H9 (cell line): ENCODE results near the gene KCNN3. TPM values are rescaled to one million over a fixed set of nuclear protein-coding genes. Genes with fewer than 3 reads are reported as not detected.

ENCODE experiments used
- DNase-seq: peaks from one replicate; pipeline ENCODE4 v3.0.0-alpha.2; 2017
- H2AFZ ChIP-seq: one replicate; pipeline ENCODE4 v1.6.1; 2013; ENCODE audit warnings: mild to moderate bottlenecking, low read length, control low read depth, moderate library complexity
- H2AK5ac ChIP-seq: 2 replicates; pipeline ENCODE4 v1.6.1; 2013; ENCODE audit warnings: low read length, control low read depth, mixed read lengths; ENCODE audit not compliant: insufficient read length
- H2BK120ac ChIP-seq: one replicate; pipeline ENCODE4 v1.6.1; 2013; ENCODE audit warnings: low read depth, mild to moderate bottlenecking, low read length, control low read depth, inconsistent platforms; ENCODE audit not compliant: poor library complexity, severe bottlenecking
- H2BK12ac ChIP-seq: 2 replicates; pipeline ENCODE4 v1.6.1; 2013; ENCODE audit warnings: low read length, control low read depth, mixed read lengths, low read depth; ENCODE audit not compliant: insufficient read length
- H2BK15ac ChIP-seq: 2 replicates; pipeline ENCODE4 v1.6.1; 2013; ENCODE audit warnings: low read depth, low read length, control low read depth
- H2BK20ac ChIP-seq: one replicate; pipeline ENCODE4 v1.6.1; 2013; ENCODE audit warnings: low read depth, mild to moderate bottlenecking, low read length, control low read depth, inconsistent platforms; ENCODE audit not compliant: poor library complexity, severe bottlenecking
- H2BK5ac ChIP-seq: 2 replicates; pipeline ENCODE4 v1.6.1; 2013; ENCODE audit warnings: low read length, control low read depth, mixed read lengths; ENCODE audit not compliant: insufficient read length
- H3K14ac ChIP-seq: 2 replicates; pipeline ENCODE4 v1.6.1; 2013; ENCODE audit warnings: low read length, control low read depth; ENCODE audit not compliant: insufficient read depth
- H3K18ac ChIP-seq: 2 replicates; pipeline ENCODE4 v1.6.1; 2013; ENCODE audit warnings: low read depth, mild to moderate bottlenecking, mixed read lengths, low read length, control low read depth; ENCODE audit not compliant: insufficient read length
- H3K23ac ChIP-seq: 2 replicates; pipeline ENCODE4 v1.6.1; 2013; ENCODE audit warnings: low read length, control low read depth, mixed read lengths, low read depth; ENCODE audit not compliant: insufficient read length
- H3K23me2 ChIP-seq: 2 replicates; pipeline ENCODE4 v1.6.1; 2013; ENCODE audit warnings: low read depth, mild to moderate bottlenecking, mixed read lengths, low read length, control low read depth; ENCODE audit not compliant: insufficient read length, poor library complexity, severe bottlenecking
- H3K27ac ChIP-seq: 2 replicates; pipeline ENCODE4 v1.5.1; 2013; ENCODE audit warnings: low read length, control low read depth, mixed read lengths, low read depth; ENCODE audit not compliant: insufficient read length
- H3K27me3 ChIP-seq: 2 replicates; pipeline ENCODE4 v1.6.1; 2013; ENCODE audit warnings: low read length, control low read depth, inconsistent platforms; ENCODE audit not compliant: insufficient read depth
- H3K4ac ChIP-seq: 2 replicates; pipeline ENCODE4 v1.6.1; 2013; ENCODE audit warnings: low read depth, mild to moderate bottlenecking, control low read depth, inconsistent platforms, low read length, moderate library complexity
- H3K4me1 ChIP-seq: 2 replicates; pipeline ENCODE4 v1.6.1; 2013; ENCODE audit warnings: low read length, control low read depth, inconsistent platforms; ENCODE audit not compliant: insufficient read depth
- H3K4me2 ChIP-seq: 2 replicates; pipeline ENCODE4 v1.6.1; 2013; ENCODE audit warnings: low read length, control low read depth, mixed read lengths; ENCODE audit not compliant: insufficient read length, insufficient read depth
- H3K56ac ChIP-seq: 2 replicates; pipeline ENCODE4 v1.6.1; 2013; ENCODE audit warnings: low read depth, mild to moderate bottlenecking, mixed read lengths, low read length, control low read depth; ENCODE audit not compliant: insufficient read length
- H3K79me1 ChIP-seq: 2 replicates; pipeline ENCODE4 v1.6.1; 2013; ENCODE audit warnings: low read depth, mild to moderate bottlenecking, moderate library complexity, low read length, control low read depth, inconsistent platforms; ENCODE audit not compliant: insufficient read depth, poor library complexity, severe bottlenecking
- H3K79me2 ChIP-seq: 2 replicates; pipeline ENCODE4 v1.6.1; 2013; ENCODE audit warnings: low read length, control low read depth, inconsistent platforms; ENCODE audit not compliant: insufficient read depth
- H3K9ac ChIP-seq: 2 replicates; pipeline ENCODE4 v1.6.1; 2013; ENCODE audit warnings: low read length, control low read depth, mixed read lengths; ENCODE audit not compliant: insufficient read length; ENCODE audit errors: extremely low read depth
- H3K9me3 ChIP-seq: one replicate; pipeline ENCODE4 v1.6.1; 2013; ENCODE audit warnings: low read depth, low read length, inconsistent platforms; ENCODE audit not compliant: control insufficient read depth
- H3T11ph ChIP-seq: one replicate; pipeline ENCODE4 v1.6.1; 2013; ENCODE audit warnings: mild to moderate bottlenecking, low read length, control low read depth, inconsistent platforms
- H4K20me1 ChIP-seq: one replicate; pipeline ENCODE4 v1.6.1; 2013; ENCODE audit not compliant: control insufficient read depth, insufficient read length, insufficient read depth
- H4K5ac ChIP-seq: 2 replicates; pipeline ENCODE4 v1.6.1; 2013; ENCODE audit warnings: low read depth, mild to moderate bottlenecking, mixed read lengths, low read length, control low read depth; ENCODE audit not compliant: insufficient read length
- H4K8ac ChIP-seq: replicated peaks from 2 replicates; pipeline ENCODE4 v1.6.1; 2013; ENCODE audit warnings: low read length, control low read depth, mixed read lengths, low read depth; ENCODE audit not compliant: insufficient read length
- H4K91ac ChIP-seq: 2 replicates; pipeline ENCODE4 v1.6.1; 2013; ENCODE audit warnings: low read depth, mild to moderate bottlenecking, moderate library complexity, mixed read lengths, low read length, control low read depth; ENCODE audit not compliant: insufficient read length
- H3K27ac Mint-ChIP-seq, 3 experiments: 2 replicates in 2 of 3; 3 replicates in 1 of 3; pipeline ENCODE4 v1.8.0; 2020 to 2021; ENCODE audit warnings: mixed read lengths in 3 of 3, mild to moderate bottlenecking in 1 of 3, moderate library complexity in 1 of 3
- H3K27me3 Mint-ChIP-seq: 2 replicates; pipeline ENCODE4 v1.8.0; 2021; ENCODE audit warnings: low read depth, mild to moderate bottlenecking, moderate library complexity, mixed read lengths
- H3K36me3 Mint-ChIP-seq, 3 experiments: 2 replicates in 2 of 3; 3 replicates in 1 of 3; pipeline ENCODE4 v1.8.0; 2020 to 2021; ENCODE audit warnings: low read depth in 3 of 3, mixed read lengths in 3 of 3; ENCODE audit not compliant: insufficient read depth in 1 of 3
- H3K4me1 Mint-ChIP-seq, 2 experiments: 2 replicates each; pipeline ENCODE4 v1.8.0; 2020; ENCODE audit warnings: mixed read lengths in 2 of 2
- H3K4me3 Mint-ChIP-seq, 2 experiments: 2 replicates in 1 of 2; 3 replicates in 1 of 2; pipeline ENCODE4 v1.8.0; 2020 to 2021; ENCODE audit warnings: mild to moderate bottlenecking in 2 of 2, mixed read lengths in 2 of 2, moderate library complexity in 1 of 2
- H3K9me3 Mint-ChIP-seq, 2 experiments: 2 replicates in 1 of 2; 3 replicates in 1 of 2; pipeline ENCODE4 v1.8.0; 2020; ENCODE audit warnings: mild to moderate bottlenecking in 2 of 2, mixed read lengths in 2 of 2, moderate library complexity in 1 of 2
- WGBS: extraction: QIAGEN DNeasy Blood & Tissue Kit; methylation state at CpG from one replicate; pipeline ENCODE4 v1.1.7; 2013; ENCODE audit warnings: missing lambda C conversion rate, low lambda C conversion rate, mixed read lengths; ENCODE audit not compliant: insufficient read length; ENCODE audit errors: extremely low coverage; 5-methylcytosine and 5-hydroxymethylcytosine counted together
- total RNA-seq: library from RNA; stranded (reverse); gene quantifications from 2 replicates; pipeline ENCODE4 v1.2.1, GENCODE V29; 2021
- TF ChIP-seq, protein P1 (sequence below): fragments of 200-600 bp; sonication (generic); conservative IDR thresholded peaks from 3 replicates; pipeline ENCODE4 v1.8.0; 2021; ENCODE audit warnings: antibody characterized with exemption, mild to moderate bottlenecking

Gene KCNN3
- total RNA-seq, 1 experiment from 2014 or later: 0.83 TPM

DNA sequence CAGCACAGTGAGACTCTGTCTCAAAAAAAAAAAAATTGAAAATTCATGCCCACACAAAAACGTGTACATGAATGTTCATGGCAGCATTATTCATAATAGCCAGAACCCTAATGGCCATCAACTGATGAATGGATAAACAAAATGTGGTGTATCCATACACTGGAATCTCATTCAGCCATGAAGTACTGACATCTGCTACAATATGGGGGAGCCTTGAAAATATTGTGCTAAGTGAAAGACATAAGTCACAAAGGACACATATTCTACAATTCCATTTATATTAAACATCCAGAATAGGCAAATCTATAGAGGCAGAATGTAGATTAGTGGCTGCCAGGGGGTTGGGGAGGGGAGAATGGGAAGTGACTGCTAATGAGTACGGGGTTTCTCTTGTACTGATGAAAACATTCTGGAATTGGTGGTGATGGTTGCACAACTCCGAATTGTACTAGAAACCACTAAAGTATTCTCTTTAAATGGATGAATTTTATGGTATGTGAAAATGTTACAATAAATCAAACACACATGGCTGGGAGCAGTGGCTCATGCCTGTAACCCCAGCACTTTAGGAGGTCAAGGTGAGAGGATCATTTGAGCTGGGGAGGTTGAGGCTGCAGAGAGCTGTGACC, 33.0 kb upstream of the KCNN3 start:
- Histone ChIP-seq H4K20me1 (no peaks in the 10 kb centered on the region), H3K27ac (no peak overlapping the region), H3K23me2 (no peaks in the 10 kb centered on the region), H2AFZ (no peak overlapping the region), H2AK5ac (no peak overlapping the region), H4K5ac (no peak overlapping the region), H2BK20ac (no peak overlapping the region), H2BK15ac (no peak overlapping the region), H3K4me2 (no peak overlapping the region), H3K79me1 (no peaks in the 10 kb centered on the region), H3K27me3 (no peaks in the 10 kb centered on the region), H3K4me1 (no peaks in the 10 kb centered on the region), H3K18ac (no peak overlapping the region), H4K8ac (no peak overlapping the region), H2BK12ac (no peak overlapping the region), H3K4ac (no peak overlapping the region), H3T11ph (no peak overlapping the region), H4K91ac (no peak overlapping the region), H3K9me3 (no peaks in the 10 kb centered on the region), H3K23ac (no peak overlapping the region), H3K9ac (no peak overlapping the region), H3K79me2 (no peaks in the 10 kb centered on the region), H3K56ac (no peak overlapping the region), H3K14ac (no peak overlapping the region), H2BK5ac (no peak overlapping the region), H2BK120ac (no peak overlapping the region)
- Mint-ChIP-seq H3K36me3 (peaks cover 3 to 10% (median 9%) of the 10 kb centered on the region in 3 experiments; a peak in 4 of 7 replicates), H3K4me3 (no peak overlapping the region), H3K9me3 (peaks cover 8 to 12% of the 10 kb centered on the region in 2 experiments), H3K27me3 (peaks cover 4% of the 10 kb centered on the region), H3K4me1 (no peaks in the 10 kb centered on the region), H3K27ac (no peak overlapping the region)
- WGBS: no CpG with 5 or more reads among the region's 3 CpGs
- TF ChIP-seq, protein P1, sequence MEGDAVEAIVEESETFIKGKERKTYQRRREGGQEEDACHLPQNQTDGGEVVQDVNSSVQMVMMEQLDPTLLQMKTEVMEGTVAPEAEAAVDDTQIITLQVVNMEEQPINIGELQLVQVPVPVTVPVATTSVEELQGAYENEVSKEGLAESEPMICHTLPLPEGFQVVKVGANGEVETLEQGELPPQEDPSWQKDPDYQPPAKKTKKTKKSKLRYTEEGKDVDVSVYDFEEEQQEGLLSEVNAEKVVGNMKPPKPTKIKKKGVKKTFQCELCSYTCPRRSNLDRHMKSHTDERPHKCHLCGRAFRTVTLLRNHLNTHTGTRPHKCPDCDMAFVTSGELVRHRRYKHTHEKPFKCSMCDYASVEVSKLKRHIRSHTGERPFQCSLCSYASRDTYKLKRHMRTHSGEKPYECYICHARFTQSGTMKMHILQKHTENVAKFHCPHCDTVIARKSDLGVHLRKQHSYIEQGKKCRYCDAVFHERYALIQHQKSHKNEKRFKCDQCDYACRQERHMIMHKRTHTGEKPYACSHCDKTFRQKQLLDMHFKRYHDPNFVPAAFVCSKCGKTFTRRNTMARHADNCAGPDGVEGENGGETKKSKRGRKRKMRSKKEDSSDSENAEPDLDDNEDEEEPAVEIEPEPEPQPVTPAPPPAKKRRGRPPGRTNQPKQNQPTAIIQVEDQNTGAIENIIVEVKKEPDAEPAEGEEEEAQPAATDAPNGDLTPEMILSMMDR: no peak
- no peak for DNase-seq
